SK-N-DZ (cell line): ENCODE results near the gene STRC. TPM values are rescaled to one million over a fixed set of nuclear protein-coding genes. Genes with fewer than 3 reads are reported as not detected.
"Not testable (repeated sequence)": the region's sequence is repeated elsewhere in the genome, so short reads cannot be mapped to it uniquely, and the experiment has no call there.

ENCODE experiments used
- DNase-seq: peaks from one replicate; pipeline ENCODE4 v3.0.0-alpha.2; 2015; ENCODE audit warnings: low spot score
- polyA plus RNA-seq, 2 experiments: library from polyadenylated mRNA; depleted of rRNA; stranded (reverse); fragments of >200 nt; gene quantifications; 2 replicates each; pipeline ENCODE4 v1.2.3, GENCODE V29; 2014

The STRC gene
- 0.13 TPM in 1 of 2 replicates, not detected in the other for polyA plus RNA-seq (2014; cell fraction: cytosol; rRNA removed)
- polyA plus RNA-seq (2014; cell fraction: nucleus; rRNA removed) = 0.75 and 0.98 TPM in 2 replicates

- DNase-seq = not testable (repeated sequence)
Measured at GRCh38 chr15:43618700-43619099, at the start of gene STRC. Gene STRC (minus strand): TSS chr15:43618800. CDS start chr15:43618722, 78 bp downstream.

GRCh38 chr15:43666177-43666576 is 47.6 kb upstream of the STRC start:
- not testable (repeated sequence) for DNase-seq

GRCh38 chr15:43663333-43663732 is 44.7 kb upstream of the STRC start:
- not testable (repeated sequence) for DNase-seq

GRCh38 chr15:43662293-43662692 is 43.7 kb upstream of the STRC start:
- not testable (repeated sequence) for DNase-seq

GRCh38 chr15:43659727-43660126 is 41.1 kb upstream of the STRC start:
- not testable (repeated sequence) for DNase-seq

- DNase-seq = not testable (repeated sequence)
Measured at GRCh38 chr15:43649430-43649926, 30.9 kb upstream of the STRC start.

GRCh38 chr15:43648649-43649429 is 30.2 kb upstream of the STRC start, which contains the start of gene CATSPER2:
Gene CATSPER2 (minus strand): TSS chr15:43648844. CDS start chr15:43648061, 783 bp downstream.
- DNase-seq = no peak

GRCh38 chr15:43638464-43639204 is 20.0 kb upstream of the STRC start:
- DNase-seq = not testable (repeated sequence)

- not testable (repeated sequence) for DNase-seq
Measured at GRCh38 chr15:43626937-43627336, 8.3 kb upstream of the STRC start.

- no peak for DNase-seq
Measured at GRCh38 chr15:43625106-43625505, 6.5 kb upstream of the STRC start.

GRCh38 chr15:43622068-43622799 is 3.6 kb upstream of the STRC start:
- not testable (repeated sequence) for DNase-seq

- DNase-seq = not testable (repeated sequence)
Measured at GRCh38 chr15:43617750-43618149, 850 bp downstream of the STRC start.

GRCh38 chr15:43602233-43602632 is 16.4 kb downstream of the STRC start:
- not testable (repeated sequence) for DNase-seq

GRCh38 chr15:43600200-43600599 is 18.4 kb downstream of the STRC start:
- not testable (repeated sequence) for DNase-seq

- DNase-seq = not testable (repeated sequence)
Measured at GRCh38 chr15:43599131-43599530, 19.5 kb downstream of the STRC start.

GRCh38 chr15:43593328-43594190 is 25.0 kb downstream of the STRC start, which contains the start of gene CKMT1B:
Gene CKMT1B (plus strand): TSS chr15:43594027. CDS start chr15:43594219, 192 bp downstream.
- not testable (repeated sequence) for DNase-seq

GRCh38 chr15:43592841-43593240 is 25.8 kb downstream of the STRC start:
- DNase-seq = not testable (repeated sequence)

- DNase-seq = not testable (repeated sequence)
Measured at GRCh38 chr15:43589778-43590466, 28.7 kb downstream of the STRC start, which contains the start of gene PPIP5K1. Gene PPIP5K1 (minus strand): TSS chr15:43590208. CDS start chr15:43584504, 5,704 bp downstream.

- DNase-seq = not testable (repeated sequence)
Measured at GRCh38 chr15:43574607-43575006, 44.0 kb downstream of the STRC start.
